Naive B cell (primary cell): Measurements from ENCODE around the gene FCN2. TPM values are rescaled to one million over a fixed set of nuclear protein-coding genes. Genes with fewer than 3 reads are reported as not detected.

Experiments used
- ATAC-seq, 2 donors: fragments of 150-1000 bp; cut with Tn5 transposase; 2 replicates each; pipeline ENCODE4 v1.10.0; 2021; ENCODE audit warnings: low read depth in 2 of 2, mild to moderate bottlenecking in 2 of 2, moderate library complexity in 2 of 2
- DNase-seq: peaks from one replicate; pipeline ENCODE4 v3.0.0; 2022
- H3K27ac Mint-ChIP-seq, 6 donors: one replicate each; pipeline ENCODE4 v1.8.0; 2020 to 2022; ENCODE audit warnings: mild to moderate bottlenecking in 6 of 6, mixed read lengths in 6 of 6, moderate library complexity in 5 of 6, inconsistent platforms in 2 of 6
- H3K27me3 Mint-ChIP-seq, 3 donors: one replicate each; pipeline ENCODE4 v1.8.0; 2021 to 2022; ENCODE audit warnings: mixed read lengths in 3 of 3, mild to moderate bottlenecking in 1 of 3
- H3K36me3 Mint-ChIP-seq, 2 donors: one replicate each; pipeline ENCODE4 v1.8.0; 2020 to 2022; ENCODE audit warnings: mixed read lengths in 2 of 2, inconsistent platforms in 1 of 2, mild to moderate bottlenecking in 1 of 2
- H3K4me1 Mint-ChIP-seq, 3 donors: one replicate each; pipeline ENCODE4 v1.8.0; 2020 to 2022; ENCODE audit warnings: mixed read lengths in 3 of 3, inconsistent platforms in 1 of 3, mild to moderate bottlenecking in 1 of 3, moderate library complexity in 1 of 3
- H3K4me3 Mint-ChIP-seq, 8 donors: one replicate each; pipeline ENCODE4 v1.8.0; 2020 to 2022; ENCODE audit warnings: mild to moderate bottlenecking in 8 of 8, mixed read lengths in 8 of 8, moderate library complexity in 8 of 8, inconsistent platforms in 2 of 8
- H3K9me3 Mint-ChIP-seq, 7 donors: one replicate each; pipeline ENCODE4 v1.8.0; 2020 to 2022; ENCODE audit warnings: mixed read lengths in 7 of 7, mild to moderate bottlenecking in 5 of 7, inconsistent platforms in 2 of 7, moderate library complexity in 1 of 7
- polyA plus RNA-seq, 6 donors: library from polyadenylated mRNA; unstranded; fragments of 300-500 nt; fragmentation: Illumina TruSeq; gene quantifications; one replicate each; pipeline ENCODE4 v1.2.3, GENCODE V29; 2021; ENCODE audit warnings: low read depth in 6 of 6

FCN2 gene
- not detected for polyA plus RNA-seq

DNA sequence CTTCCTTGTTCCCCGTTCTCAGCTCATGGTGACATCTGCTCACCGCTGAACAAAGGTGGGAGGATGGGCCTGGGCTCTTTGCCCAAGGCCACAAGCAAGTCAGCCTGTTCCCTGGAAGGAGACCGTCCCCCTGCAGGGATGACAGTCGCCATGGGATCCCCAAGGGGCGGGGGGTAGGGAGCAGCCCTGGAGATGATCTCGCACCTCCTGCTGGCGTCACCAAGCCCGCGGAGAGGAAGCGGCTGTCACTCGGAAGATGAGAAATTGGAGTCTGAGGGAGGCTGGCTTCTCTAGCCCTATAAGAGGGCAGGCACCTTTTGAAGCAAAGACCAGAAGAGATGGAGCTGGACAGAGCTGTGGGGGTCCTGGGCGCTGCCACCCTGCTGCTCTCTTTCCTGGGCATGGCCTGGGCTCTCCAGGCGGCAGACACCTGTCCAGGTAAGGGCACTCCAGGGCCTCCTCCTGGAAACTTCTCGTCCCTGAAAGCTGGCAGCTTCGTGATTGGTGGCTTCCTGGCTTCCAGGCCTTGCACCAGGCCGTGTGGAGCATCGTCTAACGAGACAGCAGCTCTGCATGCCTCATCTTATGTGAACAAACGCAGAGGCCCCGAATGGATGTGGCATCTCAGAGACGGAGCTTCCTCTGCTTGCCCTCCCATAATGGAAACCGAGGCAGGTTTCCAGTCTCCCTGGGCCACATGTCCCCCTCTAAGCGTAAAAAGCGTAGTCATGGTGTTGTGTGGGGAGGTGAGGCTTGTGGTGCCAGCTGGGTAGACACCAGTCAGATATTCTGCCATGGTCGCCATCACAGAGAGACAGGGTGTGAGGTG, at the start of gene FCN2:
FCN2 (plus strand) TSS at position 327 of the 829 bp plus-strand sequence; CDS start at position 339, 12 bp downstream.
- H3K9me3 Mint-ChIP-seq: peaks cover 0 to 4% (median 0%) of the 10 kb centered on the region in 7 donors
- peaks cover 0 to 4% (median 0%) of the 10 kb centered on the region in 3 donors for H3K4me1 Mint-ChIP-seq
- ATAC-seq: no peak
- peaks cover 5 to 39% (median 38%) of the 10 kb centered on the region in 3 donors for H3K27me3 Mint-ChIP-seq
- H3K27ac Mint-ChIP-seq: peak within 1 kb of the TSS in 2 of 6 donors; percentile 38 to 63
- no peak within 1 kb of the TSS for H3K4me3 Mint-ChIP-seq
- DNase-seq: no peak
- no peaks in the 10 kb centered on the region for H3K36me3 Mint-ChIP-seq

DNA sequence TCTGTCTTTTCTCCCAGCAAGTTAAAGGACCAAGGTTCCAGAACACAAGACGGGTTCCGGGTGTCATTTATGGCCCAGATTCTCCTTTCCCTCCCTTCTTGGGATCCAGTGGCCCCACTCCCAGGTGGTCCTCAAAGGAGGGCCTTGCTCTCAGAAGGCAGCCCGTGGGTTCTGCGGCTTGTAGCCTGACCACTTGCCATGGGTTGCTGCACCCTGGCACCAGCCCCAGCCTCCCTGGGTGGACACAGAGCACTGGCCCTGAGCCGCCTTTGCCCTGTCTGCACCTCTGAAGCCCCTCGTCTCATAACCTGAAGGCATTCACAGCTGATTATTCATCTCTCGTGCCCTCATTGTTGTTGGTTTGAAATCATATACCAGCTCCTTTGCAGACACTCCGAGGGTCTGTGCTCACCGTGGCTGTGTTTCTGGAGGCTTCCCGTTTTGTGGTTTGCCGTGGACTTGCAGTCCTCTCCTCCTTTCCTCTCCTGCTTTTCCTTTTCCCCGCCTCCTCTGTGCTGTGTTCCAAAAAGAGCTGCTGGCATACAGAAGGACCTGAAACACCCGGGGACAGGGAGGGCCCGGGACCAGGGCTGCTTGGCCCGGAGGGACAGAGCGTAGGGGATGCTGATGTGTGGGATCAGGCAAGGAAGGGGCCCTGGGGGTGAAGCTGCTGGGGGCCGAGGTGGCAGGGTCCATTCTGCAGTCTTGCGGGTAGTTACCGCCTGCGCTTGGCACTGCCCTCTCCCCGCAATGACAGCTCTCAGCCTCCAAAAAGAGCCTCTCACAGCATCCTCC, 49.5 kb upstream of the FCN2 start:
- Mint-ChIP-seq H3K4me1 (no peaks in the 10 kb centered on the region), H3K9me3 (no peaks in the 10 kb centered on the region), H3K36me3 (no peaks in the 10 kb centered on the region), H3K27ac (no peak overlapping the region), H3K4me3 (no peak overlapping the region), H3K27me3 (no peaks in the 10 kb centered on the region)
- DNase-seq: no peak
- no peak for ATAC-seq

DNA sequence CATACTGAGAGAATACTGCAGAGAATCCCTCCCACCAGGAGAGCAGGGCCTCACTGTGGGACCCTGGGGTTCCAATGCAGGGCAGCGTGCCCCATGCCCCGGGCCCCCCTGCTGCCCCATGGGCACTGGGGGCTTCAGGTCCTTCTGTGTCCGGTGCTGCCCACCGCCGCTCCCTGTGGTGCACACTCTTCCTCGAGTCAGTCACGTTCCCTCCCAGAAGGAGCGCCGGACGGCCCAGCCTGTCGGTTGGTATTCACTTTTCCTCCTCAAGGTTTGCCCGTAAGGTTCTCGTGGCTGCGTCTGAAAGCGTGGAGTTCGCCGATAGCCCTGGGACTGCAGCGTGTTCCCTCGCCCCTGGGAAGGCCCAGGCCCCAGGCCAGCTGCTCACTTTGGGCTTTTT, 48.1 kb upstream of the FCN2 start:
- H3K27me3 Mint-ChIP-seq: no peaks in the 10 kb centered on the region
- H3K4me1 Mint-ChIP-seq: no peaks in the 10 kb centered on the region
- H3K9me3 Mint-ChIP-seq: peaks cover 0 to 1% (median 0%) of the 10 kb centered on the region in 7 donors
- no peak overlapping the region for H3K4me3 Mint-ChIP-seq
- DNase-seq (no peak), ATAC-seq (no peak)
- no peaks in the 10 kb centered on the region for H3K36me3 Mint-ChIP-seq
- H3K27ac Mint-ChIP-seq: peak overlapping the region in 1 of 6 donors; percentile 61

DNA sequence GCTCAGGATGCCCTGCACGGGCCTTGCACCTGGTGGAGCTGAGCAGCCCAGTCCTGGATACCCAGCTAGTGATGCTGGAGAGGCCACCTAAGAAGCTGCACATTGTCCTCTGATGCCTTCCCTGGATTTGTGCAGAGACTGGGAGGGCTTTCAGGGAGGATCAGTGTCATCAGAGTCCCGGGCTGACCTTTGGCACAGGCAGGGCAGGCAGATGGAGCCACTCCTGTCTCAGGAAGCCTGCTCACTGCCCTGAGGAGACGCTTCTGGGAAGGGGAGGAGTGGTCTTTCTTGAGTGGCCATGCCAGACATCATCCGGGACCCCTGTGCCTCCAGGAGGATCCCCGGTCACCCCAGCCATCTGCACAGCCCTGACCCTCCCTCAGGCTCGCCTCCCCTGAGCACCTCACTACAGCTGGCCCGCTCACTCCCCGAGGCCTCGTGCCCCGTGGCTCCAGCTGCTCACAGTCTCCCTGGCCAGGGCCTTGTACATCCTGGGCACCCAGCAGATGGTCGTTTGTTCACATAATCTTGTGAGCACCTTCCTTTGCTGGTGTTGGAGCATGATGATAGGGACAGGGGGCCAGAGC, 47.2 kb upstream of the FCN2 start:
- no peak overlapping the region for H3K4me3 Mint-ChIP-seq
- no peaks in the 10 kb centered on the region for H3K27me3 Mint-ChIP-seq
- no peaks in the 10 kb centered on the region for H3K4me1 Mint-ChIP-seq
- ATAC-seq (no peak), DNase-seq (no peak)
- H3K9me3 Mint-ChIP-seq: peaks cover 0 to 1% (median 0%) of the 10 kb centered on the region in 7 donors
- no peak overlapping the region for H3K27ac Mint-ChIP-seq
- no peaks in the 10 kb centered on the region for H3K36me3 Mint-ChIP-seq

DNA sequence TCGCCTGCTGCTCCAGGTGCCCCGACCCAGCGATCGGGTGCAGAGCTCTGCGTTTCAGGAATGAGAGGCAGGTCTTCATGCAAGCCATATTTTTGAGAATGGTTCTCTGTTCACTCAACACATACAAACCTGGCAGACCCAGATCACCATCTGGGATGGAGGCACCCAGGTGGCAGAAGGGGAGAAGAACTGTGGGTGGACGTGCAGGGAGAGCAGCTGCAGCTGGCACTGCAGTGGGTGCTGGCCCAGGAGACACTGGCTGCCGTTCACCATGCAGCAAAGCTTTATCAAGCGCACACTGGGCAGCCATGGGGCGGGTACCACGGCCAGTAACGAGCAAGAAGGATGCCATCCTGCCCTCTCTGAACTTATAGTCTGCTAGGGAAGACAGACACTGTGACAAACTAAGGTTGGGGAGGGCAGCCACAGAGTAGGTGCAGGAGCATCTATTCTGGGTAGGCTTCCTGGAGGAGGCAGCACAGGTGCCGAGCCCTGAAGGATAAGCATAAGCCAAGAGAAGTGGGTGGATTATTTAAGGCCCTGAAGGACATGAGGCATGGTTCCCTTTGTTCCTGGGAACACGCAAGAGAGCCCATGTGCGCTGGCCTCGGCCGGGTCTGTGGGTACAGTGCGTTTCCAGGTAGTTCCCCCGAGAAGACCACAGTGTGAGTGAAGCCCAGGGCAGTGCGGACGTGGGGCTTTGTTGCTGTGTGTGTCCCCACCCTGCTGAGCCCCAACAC, 46.2 kb upstream of the FCN2 start:
- Mint-ChIP-seq H3K36me3 (no peaks in the 10 kb centered on the region), H3K27me3 (no peaks in the 10 kb centered on the region), H3K27ac (no peak overlapping the region), H3K4me3 (no peak overlapping the region), H3K9me3 (peaks cover 0 to 1% (median 0%) of the 10 kb centered on the region in 7 donors), H3K4me1 (no peaks in the 10 kb centered on the region)
- ATAC-seq (no peak), DNase-seq (no peak)

DNA sequence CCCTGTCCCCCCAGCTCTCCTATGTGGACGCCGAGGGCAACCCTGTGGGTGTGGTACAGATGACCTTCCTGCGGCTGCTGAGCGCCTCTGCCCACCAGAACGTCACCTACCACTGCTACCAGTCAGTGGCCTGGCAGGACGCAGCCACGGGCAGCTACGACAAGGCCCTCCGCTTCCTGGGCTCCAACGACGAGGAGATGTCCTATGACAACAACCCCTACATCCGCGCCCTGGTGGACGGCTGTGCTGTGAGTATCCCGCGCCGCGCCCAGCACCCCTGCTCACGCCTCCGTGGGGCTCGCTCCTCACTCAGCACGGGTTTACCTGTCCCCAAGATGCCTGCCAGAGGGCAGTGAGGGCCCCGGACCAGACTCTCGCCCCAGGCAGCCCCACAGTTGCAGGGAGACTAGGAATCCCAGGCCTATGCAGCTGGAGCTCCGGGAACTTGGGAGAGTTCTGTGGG, 45.6 kb upstream of the FCN2 start:
- ATAC-seq (no peak), DNase-seq (no peak)
- Mint-ChIP-seq H3K36me3 (no peaks in the 10 kb centered on the region), H3K4me3 (no peak overlapping the region), H3K9me3 (peaks cover 0 to 1% (median 0%) of the 10 kb centered on the region in 7 donors), H3K27ac (no peak overlapping the region), H3K27me3 (no peaks in the 10 kb centered on the region), H3K4me1 (no peaks in the 10 kb centered on the region)

DNA sequence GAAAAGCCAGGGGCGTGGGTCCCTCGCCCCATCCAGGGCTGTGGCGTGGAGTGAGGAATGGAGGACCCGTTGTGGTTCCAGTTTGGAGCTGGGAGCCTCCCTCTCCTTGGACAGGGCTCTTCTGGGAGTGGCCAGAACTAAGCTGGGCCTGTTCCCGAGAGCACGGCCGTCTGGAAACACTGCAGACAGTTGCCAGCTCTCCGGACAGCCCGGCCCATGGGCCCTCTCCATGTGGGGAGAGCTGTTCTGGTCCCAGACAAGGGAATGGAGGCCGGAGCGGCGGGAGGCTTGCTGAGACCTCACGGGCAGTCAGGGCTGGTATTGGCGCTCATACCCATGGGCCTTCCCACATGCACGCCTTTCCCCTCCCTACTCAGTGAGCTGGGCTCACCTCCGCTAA, 45.2 kb upstream of the FCN2 start:
- H3K27ac Mint-ChIP-seq: no peak overlapping the region
- ATAC-seq (no peak), DNase-seq (no peak)
- no peaks in the 10 kb centered on the region for H3K4me1 Mint-ChIP-seq
- H3K9me3 Mint-ChIP-seq: peaks cover 0 to 1% (median 0%) of the 10 kb centered on the region in 7 donors
- H3K27me3 Mint-ChIP-seq: no peaks in the 10 kb centered on the region
- no peaks in the 10 kb centered on the region for H3K36me3 Mint-ChIP-seq
- no peak overlapping the region for H3K4me3 Mint-ChIP-seq

DNA sequence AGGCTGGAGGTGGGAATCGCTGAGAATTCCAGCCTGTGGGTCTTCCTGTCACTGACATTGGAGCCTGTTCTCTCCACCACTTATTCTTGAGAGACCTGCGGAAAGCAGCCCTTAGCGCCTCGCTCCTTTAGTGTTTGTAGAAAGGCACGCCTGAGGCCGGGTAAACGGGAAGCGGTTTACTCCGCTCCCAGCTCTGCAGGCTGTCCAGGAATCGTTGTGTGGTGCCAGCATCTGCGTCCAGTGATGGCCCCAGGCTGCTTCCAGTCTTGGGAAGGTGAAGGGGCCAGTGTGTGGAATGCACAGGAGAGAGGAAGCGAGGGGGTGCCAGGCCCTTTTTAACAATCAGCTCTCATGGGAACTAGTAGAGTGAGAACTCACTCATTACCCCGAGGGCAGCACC, 44.6 kb upstream of the FCN2 start:
- peaks cover 0 to 1% (median 0%) of the 10 kb centered on the region in 7 donors for H3K9me3 Mint-ChIP-seq
- H3K27me3 Mint-ChIP-seq: no peaks in the 10 kb centered on the region
- ATAC-seq (no peak), DNase-seq (no peak)
- H3K4me1 Mint-ChIP-seq: no peaks in the 10 kb centered on the region
- no peak overlapping the region for H3K27ac Mint-ChIP-seq
- H3K36me3 Mint-ChIP-seq: no peaks in the 10 kb centered on the region
- no peak overlapping the region for H3K4me3 Mint-ChIP-seq

DNA sequence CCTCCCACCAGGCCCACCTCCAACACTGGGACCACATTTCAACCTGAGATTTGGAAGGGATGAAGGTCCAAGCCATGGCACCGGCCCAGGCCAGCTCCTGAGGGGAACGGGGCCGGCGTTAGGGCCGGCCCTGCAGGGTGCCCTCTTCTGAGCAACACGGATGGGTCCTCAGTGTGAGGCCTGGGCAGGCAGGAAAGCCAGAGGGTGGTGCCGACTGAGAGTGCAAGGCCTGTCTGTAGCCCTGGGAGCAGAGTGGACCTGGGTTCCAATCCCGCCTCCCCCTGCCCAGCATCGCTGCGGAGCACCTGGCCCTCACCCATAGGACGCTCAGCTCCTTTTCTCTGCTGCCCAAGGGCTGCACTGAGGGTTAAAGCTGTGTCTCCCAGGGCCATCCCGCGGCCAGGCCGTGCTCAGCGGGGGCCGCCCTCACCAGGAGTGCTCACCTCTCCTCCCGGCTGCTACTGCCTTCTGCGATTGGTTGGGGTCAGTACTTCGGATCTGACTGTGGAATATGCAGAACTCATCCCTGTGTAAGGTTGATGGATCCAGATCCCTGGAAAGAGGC, 44.1 kb upstream of the FCN2 start:
- H3K36me3 Mint-ChIP-seq: no peaks in the 10 kb centered on the region
- H3K4me1 Mint-ChIP-seq: no peaks in the 10 kb centered on the region

DNA sequence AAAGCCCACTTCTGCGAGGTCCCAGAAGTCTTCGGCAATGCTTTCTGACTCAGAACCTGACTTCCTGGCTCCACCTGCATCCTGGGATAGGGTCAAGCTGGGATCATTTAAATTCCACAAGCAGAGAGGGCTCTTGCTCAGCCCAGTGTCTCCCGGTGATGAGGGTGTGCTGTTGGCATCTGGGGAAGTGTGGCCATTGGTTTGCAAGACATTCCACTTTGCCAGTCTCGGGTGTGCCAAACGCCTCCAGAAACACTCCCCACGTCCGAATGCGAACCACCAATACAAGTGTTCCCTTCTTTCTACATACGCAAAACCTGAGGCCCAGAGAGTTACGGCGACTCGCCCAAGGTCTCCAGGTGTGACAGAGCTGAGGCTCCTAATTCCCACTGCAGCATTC, 43.1 kb upstream of the FCN2 start:
- Mint-ChIP-seq H3K4me3 (peak overlapping the region in 1 of 8 donors; percentile 25), H3K9me3 (peaks cover 0 to 1% (median 0%) of the 10 kb centered on the region in 7 donors), H3K27ac (peak overlapping the region in 1 of 6 donors; percentile 51), H3K27me3 (no peaks in the 10 kb centered on the region), H3K4me1 (no peaks in the 10 kb centered on the region), H3K36me3 (no peaks in the 10 kb centered on the region)
- no peak for ATAC-seq
- no peak for DNase-seq

More for the DNA sequence above, 44.1 kb upstream of the FCN2 start:
- no peak overlapping the region for H3K27ac Mint-ChIP-seq
- DNase-seq (no peak), ATAC-seq (no peak)
- no peaks in the 10 kb centered on the region for H3K27me3 Mint-ChIP-seq
- H3K4me3 Mint-ChIP-seq: no peak overlapping the region
- peaks cover 0 to 1% (median 0%) of the 10 kb centered on the region in 7 donors for H3K9me3 Mint-ChIP-seq

DNA sequence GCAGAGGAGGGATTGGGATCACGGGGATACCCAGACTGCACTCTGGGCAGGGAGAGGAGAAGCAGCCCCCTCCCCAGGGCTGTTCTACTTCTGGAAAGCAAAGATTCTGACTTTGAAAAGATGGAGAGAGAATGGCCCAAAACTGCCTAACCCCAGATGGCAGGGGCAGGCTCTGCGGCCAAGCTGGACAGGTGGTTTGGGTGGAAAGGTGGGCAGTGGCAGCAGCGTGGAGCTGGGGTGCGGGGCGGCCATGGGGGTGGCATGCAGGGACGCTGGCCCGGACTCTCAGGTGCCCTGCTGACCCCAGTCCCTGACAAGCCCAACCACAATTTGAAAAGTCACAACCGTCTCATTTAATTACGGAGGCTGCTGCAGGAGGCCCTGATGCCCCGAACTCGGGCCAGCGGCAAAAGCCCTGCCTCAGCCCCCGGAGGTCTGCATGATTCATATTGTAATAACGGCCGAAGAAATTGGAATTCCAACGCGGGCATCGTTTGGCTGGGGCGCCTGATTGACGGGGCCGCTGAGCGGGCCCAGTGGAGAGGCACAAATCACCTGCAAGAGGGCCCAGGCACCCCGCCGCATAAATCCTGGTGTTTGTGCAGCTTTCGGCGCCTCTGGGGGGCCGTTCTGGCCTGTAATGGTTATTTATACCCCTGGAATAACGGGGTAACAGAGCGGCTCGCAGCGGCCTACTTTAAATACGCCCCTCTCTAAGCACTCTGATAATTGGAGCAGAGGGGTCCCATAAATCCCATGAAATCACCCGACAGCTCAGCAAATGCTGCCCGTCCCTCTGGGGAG, 41.8 kb upstream of the FCN2 start:
- peaks cover 0 to 1% (median 0%) of the 10 kb centered on the region in 7 donors for H3K9me3 Mint-ChIP-seq
- DNase-seq: no peak
- H3K4me3 Mint-ChIP-seq: no peak overlapping the region
- H3K27ac Mint-ChIP-seq: no peak overlapping the region
- H3K36me3 Mint-ChIP-seq: no peaks in the 10 kb centered on the region
- no peaks in the 10 kb centered on the region for H3K27me3 Mint-ChIP-seq
- no peak for ATAC-seq
- no peaks in the 10 kb centered on the region for H3K4me1 Mint-ChIP-seq

DNA sequence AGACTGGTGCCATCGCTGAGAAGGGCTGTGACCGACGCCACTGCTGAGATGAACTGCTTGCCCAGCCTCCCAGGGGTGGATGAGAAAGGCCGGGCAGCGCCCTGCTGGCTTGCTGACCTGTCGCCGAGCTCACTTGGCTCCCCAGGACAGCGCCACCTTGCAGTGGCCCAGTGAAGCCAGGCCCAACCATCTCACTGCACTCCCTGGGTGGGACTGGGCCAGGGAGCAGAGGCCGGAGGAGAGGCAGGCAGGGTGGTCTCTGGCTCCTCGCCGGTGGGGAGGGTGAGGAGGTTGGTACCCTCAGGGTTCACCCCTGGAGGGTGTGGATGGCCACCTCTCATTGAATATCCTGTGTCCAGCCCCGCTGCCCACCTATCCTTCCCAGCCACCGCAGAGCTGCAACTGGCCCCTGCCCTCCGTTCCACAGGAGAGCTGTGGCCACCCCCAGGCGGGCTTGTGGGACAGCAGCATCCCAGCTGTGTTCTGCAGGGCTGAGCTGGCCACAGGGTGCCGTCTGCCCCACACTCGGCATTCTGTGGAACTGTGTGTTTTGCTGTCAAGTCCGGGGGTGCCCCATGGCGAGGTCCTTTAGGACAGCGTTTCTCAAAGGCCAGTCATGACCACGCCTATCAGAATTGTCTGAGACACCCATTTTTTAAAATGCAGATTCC, 41.0 kb upstream of the FCN2 start:
- no peaks in the 10 kb centered on the region for H3K4me1 Mint-ChIP-seq
- H3K9me3 Mint-ChIP-seq: peaks cover 0 to 1% (median 0%) of the 10 kb centered on the region in 7 donors
- no peaks in the 10 kb centered on the region for H3K27me3 Mint-ChIP-seq
- ATAC-seq (no peak), DNase-seq (no peak)
- H3K4me3 Mint-ChIP-seq: no peak overlapping the region
- H3K36me3 Mint-ChIP-seq: no peaks in the 10 kb centered on the region
- no peak overlapping the region for H3K27ac Mint-ChIP-seq
